BLaER1 treated with 17β-estradiol and CSF1 and Interleukin-3, amounts not matched to agents 10 nM and 100 nM (cell line): ENCODE results near the gene APAF1.

ENCODE experiments used
- H3K27ac ChIP-seq, 11 experiments: shearing (Covaris generic); formaldehyde crosslinking; 2 replicates each; pipeline ENCODE4 v1.8.1; 2022
- H3K27me3 ChIP-seq, 11 experiments: shearing (Covaris generic); formaldehyde crosslinking; 2 replicates each; pipeline ENCODE4 v1.8.1; 2022
- H3K36me3 ChIP-seq, 11 experiments: shearing (Covaris generic); formaldehyde crosslinking; 2 replicates each; pipeline ENCODE4 v1.8.1; 2022
- H3K4me1 ChIP-seq, 10 experiments: shearing (Covaris generic); formaldehyde crosslinking; 2 replicates each; pipeline ENCODE4 v1.8.1; 2022
- H3K4me2 ChIP-seq, 11 experiments: shearing (Covaris generic); formaldehyde crosslinking; 2 replicates each; pipeline ENCODE4 v1.8.1; 2022
- H3K4me3 ChIP-seq, 10 experiments: shearing (Covaris generic); formaldehyde crosslinking; 2 replicates each; pipeline ENCODE4 v1.8.1; 2022
- H3K9ac ChIP-seq, 11 experiments: shearing (Covaris generic); formaldehyde crosslinking; 2 replicates each; pipeline ENCODE4 v1.8.1; 2022
- H3K9me3 ChIP-seq, 11 experiments: shearing (Covaris generic); formaldehyde crosslinking; replicated peaks in 1 of 11; 2 replicates each; pipeline ENCODE4 v1.8.1; 2022
- H4K20me1 ChIP-seq, 11 experiments: shearing (Covaris generic); formaldehyde crosslinking; 2 replicates each; pipeline ENCODE4 v1.8.1; 2022
- Cebpa-rat ChIP-seq, 11 experiments: shearing (Covaris generic); IDR thresholded peaks; 2 replicates each; pipeline ENCODE4 v1.8.1; 2022

APAF1 gene

DNA sequence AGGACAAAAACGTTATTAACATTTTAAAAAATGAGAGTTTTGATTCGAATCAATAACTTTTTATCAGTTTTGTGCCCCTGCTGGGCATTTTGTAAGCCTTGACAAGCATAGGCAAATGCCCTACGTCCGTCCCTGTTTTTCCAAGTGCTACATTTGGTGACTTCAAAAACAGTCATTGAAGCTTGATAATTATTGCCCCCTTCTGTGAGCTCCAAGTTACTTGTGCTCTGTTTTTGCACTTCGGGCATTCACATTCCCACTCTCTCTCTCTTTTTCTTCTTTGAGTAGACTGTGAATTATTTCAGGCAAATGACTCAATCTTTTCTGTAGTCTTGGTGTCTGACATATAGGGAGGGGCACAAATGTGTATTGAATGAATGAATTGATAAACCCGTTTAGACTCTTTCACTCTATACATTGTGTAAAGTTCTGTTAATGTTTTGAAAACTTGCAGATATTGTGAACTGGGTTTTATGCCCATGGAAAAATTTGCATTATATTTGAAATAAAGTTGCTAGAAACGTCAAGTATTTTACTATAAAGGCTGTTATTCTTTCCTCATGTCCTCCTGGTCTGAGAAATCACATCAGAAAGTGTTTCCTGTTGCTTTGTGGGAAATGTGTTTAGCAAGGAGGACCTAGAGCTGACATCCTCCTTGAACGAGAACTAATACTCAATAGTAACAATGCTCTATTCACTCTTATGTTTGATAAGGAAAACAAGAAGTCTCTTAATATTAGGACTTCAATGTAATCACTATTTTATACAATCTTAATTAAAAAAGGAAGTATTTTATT, 1.4 kb downstream of the APAF1 start:
- Histone ChIP-seq H3K4me3 (peak overlapping the region; percentile 93 to 100 (median 98)), H3K4me1 (peaks cover 20 to 40% (median 35%) of the 10 kb centered on the region in 10 experiments), H3K4me2 (peak overlapping the region; percentile 70 to 91 (median 85)), H4K20me1 (peaks cover 0 to 53% (median 13%) of the 10 kb centered on the region in 11 experiments; a peak in 11 of 22 replicates), H3K27me3 (no peaks in the 10 kb centered on the region), H3K27ac (peak overlapping the region; percentile 2 to 97 (median 92); a peak in 19 of 22 replicates), H3K9ac (peak overlapping the region; percentile 91 to 98 (median 93)), H3K36me3 (peaks cover 32 to 42% (median 34%) of the 10 kb centered on the region in 11 experiments), H3K9me3 (no peaks in the 10 kb centered on the region)
- TF ChIP-seq Cebpa-rat (IDR thresholded peaks at IDR 0.05): no peak

DNA sequence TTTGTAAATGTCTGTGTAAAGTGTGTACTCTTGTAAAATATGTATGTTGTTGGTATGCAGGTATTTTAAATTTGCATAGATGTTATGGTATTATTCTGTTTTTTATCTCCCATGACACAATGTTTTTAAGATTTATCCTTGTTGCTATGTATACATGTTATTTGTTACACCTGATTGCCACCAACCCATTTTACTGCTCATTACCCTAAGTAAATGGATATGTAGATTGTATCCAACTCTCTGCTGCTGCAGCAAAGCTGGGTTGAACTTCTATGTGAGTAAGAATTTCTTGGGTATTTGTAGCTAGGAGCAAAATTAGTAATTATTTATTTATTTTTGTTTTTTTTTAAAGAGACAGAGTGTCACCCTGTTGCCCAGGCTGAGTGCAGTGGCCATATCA, 6.2 kb downstream of the APAF1 start:
- Histone ChIP-seq H3K9ac (peak overlapping the region in 1 of 11 experiments; percentile 28; a peak in 1 of 22 replicates), H3K27me3 (no peaks in the 10 kb centered on the region), H3K4me3 (no peak overlapping the region), H3K4me1 (peaks cover 6 to 21% (median 13%) of the 10 kb centered on the region in 10 experiments; a peak in 18 of 20 replicates), H3K9me3 (no peaks in the 10 kb centered on the region), H4K20me1 (peaks cover 0 to 69% (median 18%) of the 10 kb centered on the region in 11 experiments; a peak in 10 of 22 replicates), H3K27ac (no peak overlapping the region), H3K4me2 (no peak overlapping the region), H3K36me3 (peaks cover 47 to 80% (median 65%) of the 10 kb centered on the region in 11 experiments)
- TF ChIP-seq Cebpa-rat (IDR thresholded peaks at IDR 0.05): no peak

DNA sequence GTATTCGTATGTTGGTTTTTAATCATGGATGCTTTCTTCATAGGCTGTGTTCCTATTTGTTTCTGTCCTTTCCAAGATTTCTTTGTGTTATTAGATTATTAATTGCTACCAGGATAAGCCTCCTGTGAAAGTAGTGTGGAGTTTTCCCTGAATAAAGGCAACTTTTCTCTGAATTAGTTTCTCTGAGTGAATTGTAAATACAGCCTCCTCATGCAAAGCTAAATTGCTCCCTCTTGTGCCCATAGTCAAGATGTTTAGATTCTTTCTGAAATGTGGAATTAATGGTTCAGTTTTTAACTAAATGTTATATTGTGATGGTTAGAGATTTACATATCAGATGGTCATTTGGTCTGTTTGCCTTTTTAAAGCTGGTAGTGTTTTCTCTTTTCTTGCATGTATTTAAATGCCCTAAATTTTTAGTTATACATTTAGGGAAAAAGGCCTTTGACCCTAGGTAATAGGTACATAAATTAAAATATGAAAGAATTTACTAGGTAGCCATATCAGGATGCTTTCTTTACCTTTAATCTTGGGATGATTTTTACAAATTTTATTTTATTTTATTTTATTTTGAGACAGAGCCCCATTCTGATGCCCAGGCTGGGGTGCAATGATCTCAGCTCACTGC, 8.9 kb downstream of the APAF1 start:
- Histone ChIP-seq H4K20me1 (peaks cover 0 to 62% (median 7%) of the 10 kb centered on the region in 11 experiments; a peak in 8 of 22 replicates), H3K9me3 (no peaks in the 10 kb centered on the region), H3K36me3 (peaks cover 67 to 89% (median 83%) of the 10 kb centered on the region in 11 experiments), H3K9ac (no peak overlapping the region), H3K27me3 (no peaks in the 10 kb centered on the region), H3K4me2 (no peak overlapping the region), H3K4me1 (no peaks in the 10 kb centered on the region), H3K27ac (no peak overlapping the region), H3K4me3 (no peak overlapping the region)
- no peak for TF ChIP-seq Cebpa-rat (IDR thresholded peaks at IDR 0.05)

DNA sequence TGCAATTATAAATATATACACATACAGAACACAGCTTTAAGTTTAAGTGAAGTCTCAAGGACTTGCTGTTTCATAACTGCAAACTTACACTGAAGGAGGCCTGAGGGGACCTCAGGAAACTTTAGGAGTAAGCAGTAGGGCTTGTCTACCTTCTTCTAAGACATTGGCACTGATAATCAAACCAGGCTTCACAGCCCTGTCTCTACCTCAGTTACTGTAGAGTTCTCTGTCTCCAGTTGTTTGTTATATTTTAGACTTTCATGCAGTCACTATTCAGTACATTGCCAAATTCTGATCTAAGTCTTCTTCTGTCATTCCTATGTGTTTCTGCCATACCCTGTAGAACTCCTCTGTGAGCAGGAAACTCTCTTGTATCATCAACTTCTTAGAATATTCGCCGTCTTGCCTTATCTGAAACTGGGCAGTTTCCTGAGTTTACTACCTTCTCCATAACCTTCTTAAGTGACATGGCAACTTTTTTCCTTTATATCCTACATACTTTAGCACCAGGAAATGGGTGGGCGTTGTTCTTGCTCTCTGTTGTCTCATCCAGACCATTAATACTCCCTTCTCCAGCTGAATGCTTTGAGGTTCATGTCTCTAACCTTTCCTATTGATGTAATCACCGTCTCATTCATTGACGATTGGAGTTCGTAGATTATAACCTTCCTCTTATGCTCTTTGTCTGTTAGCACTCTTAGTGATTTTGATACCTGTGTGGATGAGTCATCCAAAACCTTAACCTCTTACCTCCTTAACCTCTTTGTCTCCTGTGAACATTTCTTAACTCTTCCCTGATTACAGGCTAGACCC, 11.4 kb downstream of the APAF1 start:
- no peak overlapping the region for H3K4me2 ChIP-seq

DNA sequence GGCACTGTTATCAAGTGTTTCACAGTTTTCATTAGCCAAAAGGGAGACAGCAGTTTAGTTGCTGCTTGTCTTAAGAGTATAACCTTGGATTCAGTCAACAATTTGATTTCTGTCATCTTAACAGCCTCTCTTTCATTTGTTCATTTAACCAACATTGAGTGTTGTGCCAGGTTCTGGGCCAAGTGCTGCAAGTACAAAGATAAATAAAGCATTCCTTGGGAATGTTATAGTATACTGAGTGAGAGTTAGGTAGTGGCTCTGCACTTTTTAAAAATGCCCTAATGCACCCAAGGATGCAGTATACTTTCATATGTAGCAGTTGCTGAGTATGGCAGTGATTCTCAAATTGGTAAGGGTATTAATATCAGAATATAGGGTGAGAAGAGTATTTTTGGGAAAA, 15.4 kb downstream of the APAF1 start:
- no peak overlapping the region for H3K4me2 ChIP-seq
- no peak overlapping the region for H3K27ac ChIP-seq
- no peak for TF ChIP-seq Cebpa-rat (IDR thresholded peaks at IDR 0.05)
- no peak overlapping the region for H3K9ac ChIP-seq
- H3K9me3 ChIP-seq: no peaks in the 10 kb centered on the region
- H3K4me3 ChIP-seq: no peak overlapping the region
- peaks cover 83 to 100% (median 96%) of the 10 kb centered on the region in 11 experiments for H3K36me3 ChIP-seq
- H3K4me1 ChIP-seq: no peaks in the 10 kb centered on the region
- peaks cover 0 to 43% (median 0%) of the 10 kb centered on the region in 11 experiments; a peak in 6 of 22 replicates for H4K20me1 ChIP-seq
- no peaks in the 10 kb centered on the region for H3K27me3 ChIP-seq

More for the DNA sequence above, 11.4 kb downstream of the APAF1 start:
- Histone ChIP-seq H3K9me3 (no peaks in the 10 kb centered on the region), H3K27ac (no peak overlapping the region), H3K27me3 (no peaks in the 10 kb centered on the region), H3K36me3 (peaks cover 67 to 89% (median 83%) of the 10 kb centered on the region in 11 experiments), H3K4me3 (no peak overlapping the region), H3K9ac (peak overlapping the region in 2 of 11 experiments; percentile 40 to 48; a peak in 3 of 22 replicates), H3K4me1 (no peaks in the 10 kb centered on the region), H4K20me1 (peaks cover 0 to 58% (median 6%) of the 10 kb centered on the region in 11 experiments; a peak in 8 of 22 replicates)
- TF ChIP-seq Cebpa-rat (IDR thresholded peaks at IDR 0.05): no peak

DNA sequence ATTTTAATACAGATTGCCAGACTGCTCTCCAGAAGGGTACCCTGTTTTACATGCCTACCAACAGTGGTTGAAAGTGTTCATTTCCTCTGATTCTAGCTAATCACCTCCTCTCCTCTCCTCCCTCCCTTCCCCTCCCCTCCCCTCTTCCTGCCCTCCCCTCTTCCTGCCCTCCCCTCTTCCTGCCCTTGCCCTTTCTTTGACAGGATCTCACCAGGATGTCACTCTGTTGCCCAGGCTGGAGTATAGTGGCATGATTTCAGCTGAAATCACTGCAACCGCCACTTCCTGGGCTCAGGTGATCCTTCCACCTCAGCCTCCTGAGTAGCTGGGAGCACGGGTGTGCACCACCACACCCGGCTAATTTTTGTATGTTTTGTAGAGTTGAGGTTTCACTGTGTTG, 24.7 kb downstream of the APAF1 start:
- H3K36me3 ChIP-seq: peaks cover 83 to 99% (median 91%) of the 10 kb centered on the region in 11 experiments
- H3K4me1 ChIP-seq: peaks cover 0 to 8% (median 0%) of the 10 kb centered on the region in 10 experiments; a peak in 2 of 20 replicates
- H4K20me1 ChIP-seq: peaks cover 0 to 49% (median 0%) of the 10 kb centered on the region in 11 experiments; a peak in 4 of 22 replicates
- no peak for TF ChIP-seq Cebpa-rat (IDR thresholded peaks at IDR 0.05)
- H3K9me3 ChIP-seq: no peaks in the 10 kb centered on the region
- H3K9ac ChIP-seq: no peak overlapping the region
- no peak overlapping the region for H3K4me3 ChIP-seq
- no peak overlapping the region for H3K4me2 ChIP-seq
- H3K27ac ChIP-seq: no peak overlapping the region
- H3K27me3 ChIP-seq: no peaks in the 10 kb centered on the region

DNA sequence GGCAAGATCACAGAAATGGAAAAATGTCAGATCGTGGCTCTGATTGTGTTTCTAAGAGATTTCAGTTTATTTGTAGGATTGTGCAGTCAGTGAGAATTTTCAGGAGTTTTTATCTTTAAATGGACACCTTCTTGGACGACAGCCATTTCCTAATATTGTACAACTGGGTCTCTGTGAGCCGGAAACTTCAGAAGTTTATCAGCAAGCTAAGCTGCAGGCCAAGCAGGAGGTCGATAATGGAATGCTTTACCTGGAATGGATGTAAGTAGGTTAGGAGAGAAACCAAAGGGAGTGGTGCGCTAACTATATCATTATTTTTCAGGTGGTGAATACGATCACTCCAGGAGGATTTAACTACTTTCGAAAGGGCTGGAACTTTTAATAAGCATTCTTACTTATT, 26.4 kb downstream of the APAF1 start:
- H3K9ac ChIP-seq: no peak overlapping the region
- no peak overlapping the region for H3K4me2 ChIP-seq
- no peaks in the 10 kb centered on the region for H3K27me3 ChIP-seq
- H3K4me3 ChIP-seq: no peak overlapping the region
- H3K9me3 ChIP-seq: no peaks in the 10 kb centered on the region
- peaks cover 68 to 99% (median 90%) of the 10 kb centered on the region in 11 experiments for H3K36me3 ChIP-seq
- TF ChIP-seq Cebpa-rat (IDR thresholded peaks at IDR 0.05): no peak
- peaks cover 0 to 10% (median 0%) of the 10 kb centered on the region in 10 experiments; a peak in 2 of 20 replicates for H3K4me1 ChIP-seq
- H4K20me1 ChIP-seq: peaks cover 0 to 57% (median 0%) of the 10 kb centered on the region in 11 experiments; a peak in 4 of 22 replicates
- H3K27ac ChIP-seq: no peak overlapping the region

DNA sequence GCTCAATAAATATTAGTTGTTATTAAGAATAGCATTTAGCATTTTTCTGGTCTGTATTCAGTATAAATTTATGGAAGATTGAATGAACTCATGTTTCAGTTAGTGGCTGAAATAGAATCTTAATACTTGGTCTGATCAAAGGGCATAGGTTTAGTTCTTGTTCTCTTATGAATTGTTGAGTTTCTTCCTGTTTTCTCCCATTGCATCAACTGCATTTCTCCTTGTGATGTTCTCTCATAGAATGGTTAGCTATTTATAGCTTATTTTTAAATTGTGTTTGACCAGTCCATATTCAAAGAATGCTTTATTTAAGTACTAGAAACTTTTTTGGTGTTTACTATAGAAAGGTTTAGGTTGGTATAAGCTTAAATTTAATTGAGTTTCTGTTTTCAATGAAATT, 29.8 kb downstream of the APAF1 start:
- H3K27ac ChIP-seq: no peak overlapping the region

More for the DNA sequence above, 29.8 kb downstream of the APAF1 start:
- peaks cover 59 to 100% (median 87%) of the 10 kb centered on the region in 11 experiments for H3K36me3 ChIP-seq
- H4K20me1 ChIP-seq: peaks cover 0 to 42% (median 3%) of the 10 kb centered on the region in 11 experiments; a peak in 7 of 22 replicates
- no peak overlapping the region for H3K4me3 ChIP-seq
- no peak overlapping the region for H3K4me2 ChIP-seq
- H3K9me3 ChIP-seq: no peaks in the 10 kb centered on the region
- H3K4me1 ChIP-seq: peaks cover 0 to 10% (median 0%) of the 10 kb centered on the region in 10 experiments; a peak in 2 of 20 replicates
- no peaks in the 10 kb centered on the region for H3K27me3 ChIP-seq
- no peak for TF ChIP-seq Cebpa-rat (IDR thresholded peaks at IDR 0.05)
- no peak overlapping the region for H3K9ac ChIP-seq
